Loucy (cell line): ENCODE measurements around the gene BCAN.

Source experiments
- CTCF ChIP-seq: fragments of 200-600 bp; sonication (generic); conservative IDR thresholded peaks from 2 replicates; pipeline ENCODE4 v1.5.1; 2014; ENCODE audit warnings: mild to moderate bottlenecking, antibody characterized with exemption, low read length
- EZH2phosphoT487 ChIP-seq: fragments of 200-600 bp; IDR thresholded peaks from 2 replicates; pipeline ENCODE4 v1.6.1; 2018; ENCODE audit warnings: antibody characterized with exemption, mild to moderate bottlenecking, moderate library complexity, borderline replicate concordance

- TF ChIP-seq CTCF, result no peak
- TF ChIP-seq EZH2phosphoT487, result no peak
Observed at GRCh38 chr1:156658496-156658895, 16.6 kb downstream of the BCAN start.
